ENCODE measurements around the gene BBLN. TPM values are rescaled to one million over a fixed set of nuclear protein-coding genes. Genes with fewer than 3 reads are reported as not detected.
A peak's percentile ranks its signal among the peaks of the same experiment; 100 is the strongest.

BBLN gene
- polyA plus RNA-seq, 1 experiment, result 60.4 TPM

GRCh38 chr9:128115187-128116103 lies 44.6 kb upstream of the BBLN start:
- H3K36me3 ChIP-seq (ENCODE audit: control insufficient read depth, insufficient read depth, low read length), result 0 out of 2 replicates have a peak, but pooled peaks cover 1% of the 10 kb centered on the region
- no peaks in the 10 kb centered on the region for H3K27me3 ChIP-seq (ENCODE audit: control insufficient read depth, insufficient read depth, low read length)
- no peak for DNase-seq (ENCODE audit: low read depth)
- ChIA-PET CTCF (interaction anchor here (0.6 to 5.4 kb wide), 10 partner anchors 9 to 520 kb away, joined by 3 to 59 read pairs (median 22); partner anchors contain the start of gene PTGES2), POLR2A (no interaction called here)
- TF ChIP-seq CTCF (IDR thresholded peaks at IDR 0.05; ENCODE audit: insufficient read depth, low read depth, low read length), result no peak
- no peak overlapping the region for H3K4me3 ChIP-seq (ENCODE audit: low read depth, low read length)

DNA sequence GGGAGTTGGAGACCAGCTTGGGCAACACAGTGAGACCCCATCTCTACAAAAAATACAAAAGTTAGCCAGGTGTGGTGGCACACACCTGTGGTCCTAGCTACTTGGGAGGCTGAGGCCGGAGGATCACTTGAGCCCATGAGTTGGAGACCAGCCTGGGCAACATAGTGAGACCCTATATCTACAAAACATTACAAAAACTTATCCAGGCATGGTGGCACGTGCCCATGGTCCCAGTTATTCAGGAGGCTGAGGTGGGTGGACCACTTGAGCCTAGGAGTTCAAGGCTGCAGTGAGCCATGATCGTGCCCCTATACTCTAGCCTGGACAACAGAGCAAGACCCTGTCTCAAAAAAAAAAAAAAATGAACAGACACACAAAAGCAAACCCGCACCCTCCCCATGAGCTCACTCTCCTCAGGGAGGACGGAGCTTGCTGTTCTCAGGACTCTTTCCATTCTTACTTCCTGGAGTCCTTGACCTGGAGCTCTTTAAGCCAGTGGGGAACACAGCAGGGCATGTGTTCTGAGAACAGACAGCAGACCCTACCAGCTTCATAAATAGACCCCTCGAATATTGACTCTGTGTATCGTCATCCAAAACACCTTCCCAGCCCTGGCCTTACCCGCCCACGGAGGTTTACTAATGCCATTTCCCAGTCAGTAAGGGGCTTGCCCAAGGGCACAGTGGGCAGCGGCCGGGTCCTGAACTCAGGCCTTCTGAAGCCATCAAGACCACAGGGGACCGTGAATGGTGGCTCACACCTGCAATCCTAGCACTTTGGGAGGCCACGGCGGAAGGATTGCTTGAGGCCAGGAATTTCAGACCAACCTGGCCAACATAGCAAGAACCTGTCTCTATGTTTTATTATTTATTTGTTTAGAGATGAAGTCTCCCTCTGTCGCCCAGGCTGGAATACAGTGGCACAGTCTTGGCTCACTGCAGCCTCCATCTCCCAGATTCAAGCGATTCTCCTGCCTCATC lies 43.7 kb upstream of the BBLN start:
- Histone ChIP-seq H3K27me3 (ENCODE audit: control insufficient read depth, insufficient read depth, low read length) (no peaks in the 10 kb centered on the region), H3K4me3 (ENCODE audit: low read depth, low read length) (no peak overlapping the region), H3K36me3 (ENCODE audit: control insufficient read depth, insufficient read depth, low read length) (peaks cover 6% of the 10 kb centered on the region; the same call in 1 of the 2 replicates)
- no peak for TF ChIP-seq CTCF (IDR thresholded peaks at IDR 0.05; ENCODE audit: insufficient read depth, low read depth, low read length)
- ChIA-PET CTCF (interaction anchor here (0.6 to 5.4 kb wide), 12 partner anchors 10 to 519 kb away, joined by 3 to 59 read pairs (median 9); partner anchors contain the start of genes DPM2 and PTGES2), POLR2A (no interaction called here)
- DNase-seq (ENCODE audit: low read depth), result no peak

DNA sequence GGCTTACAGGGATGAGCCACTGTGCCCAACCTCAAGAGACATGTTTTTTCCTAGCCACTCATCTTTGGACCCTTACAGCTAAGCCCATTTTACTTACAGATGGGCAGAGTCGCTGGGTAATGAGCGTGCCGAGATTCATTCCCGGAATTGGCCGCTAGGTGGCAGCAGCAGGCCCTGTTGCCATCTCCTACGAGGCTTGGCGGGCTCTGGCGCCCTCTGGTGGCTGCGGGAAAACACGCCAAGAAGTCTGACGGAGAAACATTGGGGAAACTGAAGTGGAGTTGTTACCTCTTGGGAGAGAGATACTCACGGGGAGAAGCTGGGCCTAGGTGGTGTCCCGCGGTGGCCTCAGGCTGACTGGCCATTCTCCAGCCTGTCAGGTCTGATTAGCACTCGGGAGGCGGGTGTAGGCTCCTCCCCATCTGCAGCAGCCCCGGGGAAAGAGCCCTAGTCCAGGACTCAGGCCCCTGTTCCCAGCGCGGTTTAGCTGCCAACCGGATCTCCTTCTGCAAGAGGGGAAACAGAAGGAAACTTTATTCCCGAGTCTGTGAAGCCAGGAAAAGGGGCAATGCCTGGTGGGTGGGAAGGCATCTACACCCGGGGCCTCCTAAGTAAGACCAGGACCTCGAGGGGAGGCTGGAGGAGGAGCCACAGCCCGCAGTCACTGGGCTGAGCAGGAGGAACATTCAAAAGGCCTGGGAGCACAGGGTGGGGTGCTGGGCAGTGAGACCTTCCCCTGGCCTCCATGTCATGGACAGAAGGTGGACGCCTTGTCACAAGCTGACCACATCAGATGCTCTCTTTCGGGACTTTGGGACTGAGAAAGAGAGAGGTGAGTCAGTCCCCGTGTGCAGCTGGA lies 42.2 kb upstream of the BBLN start:
- Histone ChIP-seq H3K36me3 (ENCODE audit: control insufficient read depth, insufficient read depth, low read length) (peaks cover 14% of the 10 kb centered on the region), H3K27me3 (ENCODE audit: control insufficient read depth, insufficient read depth, low read length) (no peaks in the 10 kb centered on the region), H3K4me3 (ENCODE audit: low read depth, low read length) (no peak overlapping the region)
- DNase-seq (ENCODE audit: low read depth), result peak; percentile 35
- peak; percentile 100 for TF ChIP-seq CTCF (IDR thresholded peaks at IDR 0.05; ENCODE audit: insufficient read depth, low read depth, low read length)
- POLR2A ChIA-PET, result no interaction called here
- CTCF ChIA-PET, result interaction anchor here (0.6 to 5.4 kb wide), 39 partner anchors 9 to 712 kb away, joined by 3 to 59 read pairs (median 5); partner anchors contain the start of genes DPM2, NAIF1, PIP5KL1 and PTGES2

GRCh38 chr9:128118472-128118857 lies 41.6 kb upstream of the BBLN start:
- H3K27me3 ChIP-seq (ENCODE audit: control insufficient read depth, insufficient read depth, low read length), result no peaks in the 10 kb centered on the region
- no peak for DNase-seq (ENCODE audit: low read depth)
- H3K36me3 ChIP-seq (ENCODE audit: control insufficient read depth, insufficient read depth, low read length), result peaks cover 14% of the 10 kb centered on the region
- TF ChIP-seq CTCF (IDR thresholded peaks at IDR 0.05; ENCODE audit: insufficient read depth, low read depth, low read length), result no peak
- ChIA-PET CTCF (interaction anchor here (0.6 to 5.4 kb wide), 27 partner anchors 9 to 428 kb away, joined by 3 to 59 read pairs (median 6); partner anchors contain the start of genes DPM2, NAIF1, PIP5KL1 and PTGES2), POLR2A (no interaction called here)
- no peak overlapping the region for H3K4me3 ChIP-seq (ENCODE audit: low read depth, low read length)
